Karpas-422 (cell line): ENCODE results near the gene PNPLA2. TPM values are rescaled to one million over a fixed set of nuclear protein-coding genes. Genes with fewer than 3 reads are reported as not detected.

ENCODE experiments used
- DNase-seq: peaks from one replicate; pipeline ENCODE4 v3.0.0-alpha.2; 2015
- H2AFZ ChIP-seq: fragments of 200-600 bp; sonication (generic); 2 replicates; pipeline ENCODE4 v1.6.1; 2014; ENCODE audit warnings: antibody characterized with exemption, low read length, mixed read lengths
- H3K27ac ChIP-seq: fragments of 200-600 bp; sonication (generic); 2 replicates; pipeline ENCODE4 v1.5.1; 2014; ENCODE audit warnings: mild to moderate bottlenecking, low read length, moderate library complexity
- H3K27me3 ChIP-seq: fragments of 200-600 bp; sonication (generic); 2 replicates; pipeline ENCODE4 v1.6.1; 2014; ENCODE audit warnings: low read length, mixed read lengths
- H3K36me3 ChIP-seq: fragments of 200-600 bp; sonication (generic); 2 replicates; pipeline ENCODE4 v1.6.1; 2014; ENCODE audit warnings: low read length, mixed read lengths; ENCODE audit not compliant: insufficient read depth
- H3K4me1 ChIP-seq: fragments of 200-600 bp; sonication (generic); 2 replicates; pipeline ENCODE4 v1.6.1; 2014; ENCODE audit warnings: mild to moderate bottlenecking, low read length, mixed read lengths
- H3K4me2 ChIP-seq: fragments of 200-600 bp; sonication (generic); 2 replicates; pipeline ENCODE4 v1.6.1; 2014; ENCODE audit warnings: low read length, low read depth, mild to moderate bottlenecking; ENCODE audit not compliant: poor library complexity, severe bottlenecking
- H3K4me3 ChIP-seq: fragments of 200-600 bp; sonication (generic); 2 replicates; pipeline ENCODE4 v1.5.1; 2014; ENCODE audit warnings: mild to moderate bottlenecking, antibody characterized with exemption, low read length, mixed read lengths
- H3K79me2 ChIP-seq: fragments of 200-600 bp; sonication (generic); 2 replicates; pipeline ENCODE4 v1.6.1; 2014; ENCODE audit warnings: mild to moderate bottlenecking, low read length, mixed read lengths
- H3K9ac ChIP-seq: fragments of 200-600 bp; sonication (generic); 2 replicates; pipeline ENCODE4 v1.6.0; 2014; ENCODE audit warnings: low read length
- H3K9me2 ChIP-seq: fragments of 200-600 bp; sonication (generic), shearing (Covaris generic); replicated peaks from 2 replicates; pipeline ENCODE4 v1.6.0; 2014; ENCODE audit warnings: mild to moderate bottlenecking, low read length, moderate library complexity; ENCODE audit not compliant: insufficient read depth
- H3K9me3 ChIP-seq: fragments of 300-700, 200-600 bp; sonication (generic); 2 replicates; pipeline ENCODE4 v1.6.1; 2014; ENCODE audit warnings: low read length, mixed read lengths
- H4K20me1 ChIP-seq: fragments of 200-600 bp; sonication (generic); 2 replicates; pipeline ENCODE4 v1.6.1; 2014; ENCODE audit warnings: mild to moderate bottlenecking, antibody characterized with exemption, low read length, low read depth; ENCODE audit not compliant: insufficient read depth
- total RNA-seq: library from RNA; depleted of rRNA; stranded (reverse); fragments of >200 nt; shearing (Covaris generic); gene quantifications from 2 replicates; pipeline ENCODE4 v1.2.3, GENCODE V29; 2014; ENCODE audit warnings: low replicate concordance

Gene PNPLA2
- total RNA-seq, 1 experiment from 2014 or later, result 32.5 TPM

DNA sequence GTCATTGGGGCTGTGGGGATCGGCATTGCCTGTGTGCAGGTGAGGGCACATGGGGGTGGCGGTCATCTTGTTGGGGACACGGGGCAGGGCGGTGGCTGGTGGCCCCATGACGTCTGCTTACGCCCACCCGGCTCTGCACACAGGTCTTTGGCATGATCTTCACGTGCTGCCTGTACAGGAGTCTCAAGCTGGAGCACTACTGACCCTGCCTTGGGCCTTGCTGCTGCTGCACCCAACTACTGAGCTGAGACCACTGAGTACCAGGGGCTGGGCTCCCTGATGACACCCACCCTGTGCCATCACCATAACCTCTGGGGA lies 19.2 kb downstream of the PNPLA2 start:
- Histone ChIP-seq H3K9me2 (no peaks in the 10 kb centered on the region), H2AFZ (no peak overlapping the region), H3K27ac (no peak overlapping the region), H3K27me3 (no peaks in the 10 kb centered on the region), H3K4me1 (peaks cover 19% of the 10 kb centered on the region), H3K36me3 (0 out of 2 replicates have a peak, but pooled peaks cover 3% of the 10 kb centered on the region), H3K79me2 (peaks cover 24% of the 10 kb centered on the region), H3K9me3 (no peaks in the 10 kb centered on the region), H3K4me2 (no peak overlapping the region), H3K9ac (no peak overlapping the region), H4K20me1 (peaks cover 31% of the 10 kb centered on the region; the same call in 1 of the 2 replicates), H3K4me3 (no peak overlapping the region)
- no peak for DNase-seq

DNA sequence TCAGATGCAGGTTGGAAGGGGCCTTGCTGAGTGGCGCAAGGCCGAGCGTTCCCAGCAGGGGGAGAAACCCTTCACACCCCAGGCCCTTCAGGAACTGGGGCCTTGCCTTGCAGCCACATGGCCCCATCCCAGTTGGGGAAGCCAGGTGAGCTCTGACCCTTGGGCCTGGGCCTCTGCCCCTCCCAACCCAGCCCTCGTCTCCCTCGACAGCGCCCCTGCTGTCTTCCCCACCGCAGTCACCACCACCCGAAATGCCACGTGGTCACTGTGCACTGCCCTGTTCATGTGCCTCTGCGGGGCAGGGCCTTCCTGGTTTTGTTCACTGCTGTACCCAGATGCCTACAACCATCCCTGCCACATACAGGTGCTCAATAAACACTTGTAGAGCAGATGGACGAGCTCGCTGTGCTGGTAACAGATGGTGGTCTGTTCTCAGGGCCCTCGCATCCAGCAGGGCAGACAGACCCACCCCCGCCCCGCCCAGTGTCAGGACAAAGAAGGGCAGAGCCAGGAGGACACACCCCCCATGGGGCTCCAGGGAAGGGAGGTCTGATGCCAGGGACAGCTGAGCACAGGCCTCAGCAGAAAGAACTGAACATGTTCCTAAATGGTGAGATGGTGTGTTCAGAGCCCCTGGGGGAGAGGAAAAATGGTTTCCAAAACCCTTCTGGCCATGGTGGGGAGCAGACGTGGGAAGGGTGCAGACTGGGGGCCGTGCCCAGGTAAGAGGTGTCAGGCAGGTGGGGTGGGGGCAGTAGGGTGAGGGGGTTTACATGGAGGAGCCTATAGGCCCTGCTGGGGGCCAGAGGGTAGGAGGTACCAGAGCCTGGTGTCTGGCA lies 19.9 kb downstream of the PNPLA2 start:
- H4K20me1 ChIP-seq, result peaks cover 28% of the 10 kb centered on the region; the same call in 1 of the 2 replicates
- H2AFZ ChIP-seq, result no peak overlapping the region
- no peaks in the 10 kb centered on the region for H3K27me3 ChIP-seq
- H3K79me2 ChIP-seq, result peaks cover 24% of the 10 kb centered on the region
- no peaks in the 10 kb centered on the region for H3K9me2 ChIP-seq
- peaks cover 19% of the 10 kb centered on the region for H3K4me1 ChIP-seq
- no peak overlapping the region for H3K9ac ChIP-seq
- DNase-seq, result no peak
- H3K4me2 ChIP-seq, result no peak overlapping the region
- H3K27ac ChIP-seq, result no peak overlapping the region
- 0 out of 2 replicates have a peak, but pooled peaks cover 3% of the 10 kb centered on the region for H3K36me3 ChIP-seq
- H3K4me3 ChIP-seq, result no peak overlapping the region
- H3K9me3 ChIP-seq, result no peaks in the 10 kb centered on the region

DNA sequence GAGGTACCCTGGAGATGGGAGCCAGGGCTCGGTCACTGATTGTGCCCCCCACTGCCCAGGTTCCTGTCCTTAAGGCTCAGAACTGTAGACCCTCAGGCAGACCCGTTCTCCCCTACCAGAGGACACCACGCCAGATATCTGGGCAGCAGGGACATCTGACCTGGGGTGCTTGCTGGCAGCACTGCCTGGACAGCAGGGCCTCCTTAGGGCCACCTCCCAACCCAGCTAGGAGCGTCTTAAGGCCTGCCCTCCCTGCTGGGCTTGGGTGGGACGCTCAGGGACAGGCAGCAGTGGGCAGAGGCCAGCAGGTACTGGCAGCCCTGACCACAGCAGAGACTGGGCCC lies 20.5 kb downstream of the PNPLA2 start:
- peaks cover 26% of the 10 kb centered on the region; the same call in 1 of the 2 replicates for H4K20me1 ChIP-seq
- no peak overlapping the region for H3K9ac ChIP-seq
- DNase-seq, result no peak
- no peaks in the 10 kb centered on the region for H3K27me3 ChIP-seq
- H3K36me3 ChIP-seq, result 0 out of 2 replicates have a peak, but pooled peaks cover 3% of the 10 kb centered on the region
- no peak overlapping the region for H2AFZ ChIP-seq
- peaks cover 24% of the 10 kb centered on the region for H3K79me2 ChIP-seq
- H3K4me1 ChIP-seq, result peaks cover 23% of the 10 kb centered on the region
- H3K9me2 ChIP-seq, result no peaks in the 10 kb centered on the region
- no peak overlapping the region for H3K27ac ChIP-seq
- H3K9me3 ChIP-seq, result no peaks in the 10 kb centered on the region
- H3K4me2 ChIP-seq, result no peak overlapping the region
- H3K4me3 ChIP-seq, result no peak overlapping the region

DNA sequence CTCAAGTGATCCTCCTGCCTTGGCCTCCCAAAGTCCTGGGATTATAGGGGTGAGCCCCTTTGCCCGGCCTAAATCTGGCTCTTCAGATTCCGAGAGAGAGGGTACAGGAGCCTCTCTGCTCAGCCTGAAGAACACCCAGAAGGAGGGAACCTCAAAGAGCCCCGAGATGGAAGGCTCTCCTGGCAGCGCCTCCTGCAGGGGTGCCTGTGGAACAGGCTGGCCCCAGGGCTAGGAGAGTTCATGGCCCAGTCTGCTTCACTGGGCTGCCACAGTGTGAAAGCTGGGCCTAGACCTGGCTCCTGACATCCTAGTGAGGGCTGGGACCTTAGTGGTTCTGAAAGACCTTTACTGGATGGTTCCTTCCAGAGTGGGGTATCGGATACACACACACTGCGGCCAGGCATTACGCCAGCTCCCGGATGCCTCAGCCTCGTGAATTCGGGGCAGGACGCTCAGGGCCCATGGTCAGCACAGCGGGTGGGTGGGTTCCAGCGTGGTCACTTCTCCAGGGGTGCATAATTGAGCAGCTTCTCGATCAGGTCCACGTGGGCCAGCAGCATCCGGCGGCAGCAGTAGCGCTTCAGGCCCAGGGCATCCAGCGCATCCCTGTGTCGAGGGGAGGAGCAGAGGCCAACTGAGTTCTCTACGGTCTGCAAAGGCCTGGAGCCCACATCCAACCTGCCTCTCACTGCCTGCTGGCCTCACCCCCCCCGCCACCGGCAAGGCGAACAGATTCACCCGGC lies 21.3 kb downstream of the PNPLA2 start:
- Histone ChIP-seq H4K20me1 (peaks cover 19% of the 10 kb centered on the region; the same call in 1 of the 2 replicates), H3K27ac (no peak overlapping the region), H3K36me3 (0 out of 2 replicates have a peak, but pooled peaks cover 3% of the 10 kb centered on the region), H3K9me2 (no peaks in the 10 kb centered on the region), H3K79me2 (peaks cover 24% of the 10 kb centered on the region), H3K27me3 (no peaks in the 10 kb centered on the region), H3K9ac (no peak overlapping the region), H3K4me1 (peaks cover 24% of the 10 kb centered on the region), H3K4me3 (no peak overlapping the region), H3K4me2 (peak overlapping the region; percentile 85), H2AFZ (no peak overlapping the region), H3K9me3 (no peaks in the 10 kb centered on the region)
- no peak for DNase-seq

DNA sequence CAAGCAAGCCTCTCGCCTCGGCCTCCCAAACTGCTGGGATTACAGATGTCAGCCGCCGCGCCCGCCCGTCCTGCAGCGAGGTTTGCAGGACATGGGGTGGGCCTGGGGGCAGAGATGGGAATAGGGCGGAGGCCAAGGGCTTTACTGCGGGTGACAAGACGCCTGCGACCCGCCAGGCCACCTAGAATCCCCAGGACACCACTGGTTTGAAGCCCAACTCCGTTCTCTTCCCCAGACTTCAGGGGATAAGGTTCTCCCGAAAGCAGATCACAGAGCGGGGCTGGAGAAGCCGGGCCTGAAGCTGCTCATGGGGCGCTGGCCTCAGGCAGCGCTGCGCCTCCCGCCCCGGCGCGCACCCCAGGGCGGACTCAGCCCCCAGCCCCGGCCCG lies 23.3 kb downstream of the PNPLA2 start:
- Histone ChIP-seq H3K9me2 (no peaks in the 10 kb centered on the region), H3K9ac (peak overlapping the region; percentile 99), H3K4me1 (peaks cover 24% of the 10 kb centered on the region), H3K27me3 (no peaks in the 10 kb centered on the region), H3K27ac (peak overlapping the region; percentile 65; the same call in 1 of the 2 replicates), H3K4me3 (peak overlapping the region; percentile 99), H3K79me2 (peaks cover 24% of the 10 kb centered on the region), H3K9me3 (no peaks in the 10 kb centered on the region), H3K4me2 (peak overlapping the region; percentile 85), H4K20me1 (peaks cover 31% of the 10 kb centered on the region; the same call in 1 of the 2 replicates), H3K36me3 (0 out of 2 replicates have a peak, but pooled peaks cover 3% of the 10 kb centered on the region), H2AFZ (no peak overlapping the region)
- no peak for DNase-seq

DNA sequence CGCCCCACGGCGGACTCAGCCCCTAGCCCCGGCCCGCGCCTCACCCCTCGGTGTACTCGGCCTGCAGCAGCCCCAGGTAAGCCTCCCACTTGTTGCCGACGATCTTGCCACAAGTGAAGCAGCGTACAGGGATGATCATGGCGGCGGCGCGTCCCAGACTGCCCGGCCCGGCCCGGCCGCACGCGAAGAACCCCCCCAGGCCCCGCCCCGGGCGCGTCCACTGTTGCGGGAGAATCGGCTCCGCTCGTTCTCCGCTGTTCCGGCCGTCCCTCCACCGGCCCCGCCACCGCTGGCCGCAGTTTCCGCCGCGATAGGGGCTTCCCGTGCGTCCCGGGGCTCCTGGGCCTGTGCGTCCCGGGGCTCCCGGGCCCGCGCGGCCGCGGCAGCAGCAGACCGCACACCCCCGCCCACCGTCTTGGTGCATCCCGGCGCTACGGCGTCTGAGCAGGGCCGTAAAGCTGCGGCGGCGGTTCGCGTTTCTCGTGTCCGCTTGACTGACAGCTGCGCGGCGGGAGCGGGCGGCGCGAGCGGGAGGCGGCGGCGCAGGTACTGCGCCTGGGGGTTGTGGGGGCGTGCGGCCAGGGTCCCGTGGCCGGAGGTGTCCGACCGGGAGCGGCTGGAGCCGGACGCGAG lies 23.8 kb downstream of the PNPLA2 start, which contains the start of the genes POLR2L and TSPAN4:
Gene POLR2L (minus strand): TSS at position 160 of the 633 bp plus-strand sequence. CDS start 21 bp downstream, at position 139.
Gene TSPAN4 (plus strand): TSS at position 483 of the 633 bp plus-strand sequence. CDS start 7,453 bp downstream, outside the sequence.
- 0 out of 2 replicates have a peak, but pooled peaks cover 3% of the 10 kb centered on the region for H3K36me3 ChIP-seq
- H3K9me3 ChIP-seq, result no peaks in the 10 kb centered on the region
- H3K27me3 ChIP-seq, result no peaks in the 10 kb centered on the region
- peak; percentile 96 for DNase-seq
- peak within 1 kb of the TSS; percentile 99 for H3K9ac ChIP-seq
- H2AFZ ChIP-seq, result peak within 1 kb of the TSS; percentile 87; the same call in 1 of the 2 replicates
- H3K79me2 ChIP-seq, result peaks cover 24% of the 10 kb centered on the region
- peaks cover 24% of the 10 kb centered on the region for H3K4me1 ChIP-seq
- H3K4me3 ChIP-seq, result peak within 1 kb of the TSS; percentile 99
- H3K9me2 ChIP-seq, result no peaks in the 10 kb centered on the region
- H3K4me2 ChIP-seq, result peak within 1 kb of the TSS; percentile 85
- peak within 1 kb of the TSS; percentile 65 for H3K27ac ChIP-seq
- peaks cover 31% of the 10 kb centered on the region; the same call in 1 of the 2 replicates for H4K20me1 ChIP-seq

DNA sequence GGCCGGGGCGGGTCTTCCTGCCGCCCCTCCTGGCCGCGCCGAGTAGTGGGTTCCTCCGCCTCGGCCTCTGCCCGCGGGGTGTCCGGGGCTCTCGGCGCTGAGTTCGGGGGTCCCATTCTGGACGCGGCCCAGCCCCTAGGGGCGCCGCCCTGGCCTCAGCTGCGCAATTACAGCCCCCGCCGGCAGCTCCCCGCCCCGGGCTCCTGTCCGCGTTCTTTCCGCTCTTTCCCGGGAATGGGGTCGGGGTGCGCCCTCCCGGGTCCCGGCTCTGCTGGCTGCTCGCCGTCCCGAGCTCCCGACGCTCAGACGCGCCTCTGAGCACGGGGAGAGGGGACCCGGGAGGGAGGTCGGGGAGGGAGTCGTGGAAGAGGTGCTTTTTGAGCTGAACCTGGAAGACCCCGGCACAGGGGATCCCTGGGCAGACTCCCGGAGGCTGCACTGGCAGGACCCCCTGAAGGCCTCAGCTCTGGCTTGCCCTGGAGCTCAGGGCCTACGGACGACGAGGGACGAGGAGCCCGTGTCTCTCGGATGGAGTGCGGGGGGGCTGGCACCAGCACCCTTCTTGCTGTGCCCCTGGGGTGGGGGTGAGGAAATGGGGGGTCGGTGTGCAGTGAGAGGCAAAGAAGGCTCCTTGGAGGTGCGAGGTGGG lies 24.5 kb downstream of the PNPLA2 start:
- Histone ChIP-seq H4K20me1 (peaks cover 27% of the 10 kb centered on the region; the same call in 1 of the 2 replicates), H3K9me3 (no peaks in the 10 kb centered on the region), H3K4me3 (peak overlapping the region; percentile 99), H3K36me3 (0 out of 2 replicates have a peak, but pooled peaks cover 3% of the 10 kb centered on the region), H3K4me1 (peaks cover 24% of the 10 kb centered on the region), H3K79me2 (peaks cover 24% of the 10 kb centered on the region), H3K27ac (no peak overlapping the region), H3K27me3 (no peaks in the 10 kb centered on the region), H3K4me2 (peak overlapping the region; percentile 85), H3K9me2 (no peaks in the 10 kb centered on the region), H2AFZ (peak overlapping the region; percentile 87; the same call in 1 of the 2 replicates), H3K9ac (peak overlapping the region; percentile 99)
- DNase-seq, result no peak
